GM18870 (cell line): ENCODE results near the gene TFR2.

ENCODE experiments used
- ATAC-seq: cut with Tn5 transposase; IDR thresholded peaks from one replicate; pipeline ENCODE4 v1.9.1; 2021; ENCODE audit warnings: moderate library complexity; ENCODE audit not compliant: unreplicated experiment

The TFR2 gene

DNA sequence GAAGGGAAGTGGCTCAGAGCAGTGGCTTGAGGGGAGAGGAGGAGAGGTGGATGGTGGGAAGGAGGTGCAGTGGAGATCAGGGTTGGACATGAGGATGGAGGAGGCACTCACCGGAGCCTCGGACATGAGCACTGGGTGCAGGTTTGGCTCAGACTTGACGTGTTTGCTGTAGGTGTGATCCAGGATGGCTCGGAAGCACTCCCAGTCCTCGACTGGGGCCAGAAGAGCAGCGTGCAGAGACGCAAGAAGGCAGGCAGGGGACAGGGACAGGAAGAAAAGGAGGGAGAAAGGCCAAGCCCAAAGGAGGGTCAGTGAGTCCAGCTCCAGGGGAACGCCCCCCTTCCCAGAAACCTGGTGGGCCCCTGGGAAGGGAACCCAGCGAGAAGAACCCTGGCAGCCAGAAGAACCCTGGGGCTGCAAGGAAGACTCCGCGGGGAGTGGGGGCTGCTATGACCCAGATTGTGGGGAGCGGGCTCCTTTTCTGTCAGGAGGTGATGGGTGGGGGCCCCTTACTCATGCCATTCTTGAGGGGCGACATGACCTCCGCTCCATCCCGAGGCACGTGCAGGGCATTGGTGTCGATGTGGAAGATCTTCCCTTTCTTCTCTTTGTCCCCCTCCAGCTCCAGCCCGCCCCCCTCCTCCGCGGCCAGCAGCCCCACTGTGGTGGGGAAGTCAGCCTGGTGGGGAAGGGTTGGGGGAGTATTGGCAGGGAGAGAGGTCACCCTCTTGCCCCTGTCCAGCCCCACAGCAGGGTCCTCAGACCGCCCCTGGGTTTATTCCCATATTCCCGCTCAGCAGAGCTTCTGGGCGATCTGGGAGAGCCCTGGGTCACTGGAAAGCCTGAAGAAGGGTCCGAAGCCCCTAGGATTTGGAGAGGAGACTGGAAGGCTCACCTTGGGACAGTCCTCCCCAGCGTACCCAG is 13.8 kb upstream of the TFR2 start:
- no peak for ATAC-seq

DNA sequence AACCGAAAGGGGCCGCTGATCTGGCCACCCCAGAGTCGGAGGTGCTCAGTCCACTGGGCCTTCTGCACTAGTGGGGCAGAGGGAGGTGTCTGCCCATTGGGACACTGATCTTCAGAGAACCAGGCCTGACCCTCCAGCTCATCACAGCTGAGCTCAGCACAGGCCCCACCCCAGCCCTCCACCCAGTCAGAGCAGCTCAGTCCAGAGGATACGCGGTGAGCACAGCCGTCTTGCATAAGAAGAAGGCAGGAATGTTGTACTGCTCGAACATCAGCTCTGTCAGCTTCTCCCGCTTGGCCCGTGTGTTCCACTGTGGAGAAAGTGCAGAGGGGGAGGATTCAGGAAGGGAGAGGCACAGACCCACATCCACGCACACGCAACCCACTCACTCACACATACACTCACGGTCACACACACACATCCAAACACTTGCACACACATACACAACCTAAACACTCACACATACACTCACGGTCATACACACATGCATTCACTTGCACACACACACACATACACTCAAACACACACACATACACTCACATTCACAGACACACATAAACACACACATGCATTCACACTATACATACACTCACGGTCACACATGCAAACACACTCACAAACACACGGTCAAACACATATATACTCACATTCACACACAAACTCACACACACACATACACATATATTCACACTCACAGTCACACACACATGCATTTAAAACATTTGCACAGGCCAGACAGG is 8.6 kb upstream of the TFR2 start:
- no peak for ATAC-seq

DNA sequence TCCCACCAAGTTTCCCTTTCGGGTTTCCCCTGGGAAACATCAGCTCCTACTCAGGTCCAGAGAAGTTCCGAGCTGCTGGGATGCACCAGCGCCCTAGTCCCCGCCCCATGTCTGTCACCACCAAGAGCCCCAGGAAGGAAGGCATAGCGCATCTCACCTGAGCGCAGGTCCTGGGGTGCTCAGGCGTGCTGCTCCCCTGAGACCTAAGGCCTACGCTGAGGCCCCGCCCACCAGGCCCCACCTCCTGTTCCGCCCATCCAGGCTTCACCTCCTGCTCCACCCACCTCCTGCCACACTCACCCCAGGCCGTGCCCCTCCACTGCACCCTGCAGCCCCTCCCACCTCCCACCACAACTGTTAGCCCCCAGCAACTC is 1.2 kb upstream of the TFR2 start:
- no peak for ATAC-seq

DNA sequence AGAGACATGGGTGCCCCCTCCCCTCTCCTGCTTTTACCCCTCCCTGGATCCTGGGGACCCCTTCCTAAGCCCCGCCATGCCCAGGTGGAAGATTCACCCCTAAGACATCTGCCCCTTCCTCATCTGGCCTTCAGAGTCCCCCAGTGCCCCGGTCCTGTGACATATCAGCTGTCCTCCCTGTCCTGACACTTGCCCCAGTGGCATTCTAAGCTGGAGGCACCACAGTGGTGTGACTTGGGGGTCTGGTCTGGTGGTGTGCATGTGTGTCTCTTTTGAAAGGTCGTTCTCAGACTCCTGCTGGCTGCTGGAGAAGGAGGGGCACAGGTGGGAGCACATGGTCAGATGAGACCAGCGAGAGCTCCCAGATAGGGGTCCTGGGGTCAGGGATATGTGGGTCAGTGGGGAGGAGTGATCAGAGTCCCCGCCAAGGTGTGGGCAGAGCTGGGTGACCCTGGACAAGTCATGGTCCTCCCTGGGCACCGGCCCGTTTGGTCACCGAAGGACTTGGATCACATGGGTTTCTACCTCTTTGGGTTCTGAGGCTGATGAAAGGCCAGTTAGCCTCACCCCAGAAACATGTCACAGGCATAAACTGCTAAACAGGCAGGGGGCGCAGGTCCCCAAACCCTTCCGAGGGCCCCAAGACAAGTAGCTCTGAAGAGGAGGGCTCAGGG is 645 bp upstream of the TFR2 start:
- ATAC-seq: no peak

DNA sequence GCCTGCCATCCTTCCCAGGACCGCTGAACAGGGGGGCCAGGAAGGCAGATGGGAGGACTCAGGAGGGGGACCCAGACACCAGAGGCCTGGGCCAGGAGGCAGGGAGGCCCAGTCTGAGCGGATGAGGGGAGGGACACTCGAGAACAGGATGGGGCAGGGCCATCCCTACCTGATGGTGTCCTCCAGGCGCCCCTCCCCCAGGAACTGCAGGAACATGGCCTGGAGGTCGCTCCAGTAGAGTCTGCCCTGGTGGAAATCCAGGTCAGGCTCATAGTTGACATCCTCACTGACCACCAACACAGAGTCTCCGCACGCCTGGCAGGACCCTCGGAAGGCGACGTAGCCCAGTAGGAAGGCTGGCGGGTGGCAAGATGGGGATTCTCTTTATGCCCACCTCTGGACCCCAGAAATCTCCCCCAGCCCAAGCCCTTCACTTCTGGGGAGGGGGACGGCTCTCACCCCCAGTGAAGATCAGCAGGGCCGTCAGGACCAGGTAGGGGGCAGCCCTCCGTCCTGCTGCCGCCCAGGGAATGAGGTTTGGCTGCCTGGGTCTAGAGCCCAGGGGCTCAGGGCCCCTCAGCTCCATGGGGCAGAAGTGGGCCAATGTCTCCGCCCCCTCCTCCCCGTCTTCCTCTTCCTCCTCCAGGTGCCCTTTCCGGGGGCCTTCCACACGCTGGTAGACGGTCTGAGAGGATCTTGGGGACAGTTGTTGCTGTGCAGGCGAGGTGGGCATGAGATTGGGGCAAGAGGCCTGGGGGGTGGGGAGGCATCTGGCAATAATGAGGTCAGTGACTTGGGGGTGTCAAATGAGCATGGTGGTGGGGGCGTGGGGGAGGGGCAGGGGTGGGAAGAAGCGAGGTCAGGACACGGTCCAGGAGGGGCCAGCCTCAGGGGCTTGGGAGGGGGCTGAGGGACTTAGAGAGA is 573 bp downstream of the TFR2 start:
- no peak for ATAC-seq

DNA sequence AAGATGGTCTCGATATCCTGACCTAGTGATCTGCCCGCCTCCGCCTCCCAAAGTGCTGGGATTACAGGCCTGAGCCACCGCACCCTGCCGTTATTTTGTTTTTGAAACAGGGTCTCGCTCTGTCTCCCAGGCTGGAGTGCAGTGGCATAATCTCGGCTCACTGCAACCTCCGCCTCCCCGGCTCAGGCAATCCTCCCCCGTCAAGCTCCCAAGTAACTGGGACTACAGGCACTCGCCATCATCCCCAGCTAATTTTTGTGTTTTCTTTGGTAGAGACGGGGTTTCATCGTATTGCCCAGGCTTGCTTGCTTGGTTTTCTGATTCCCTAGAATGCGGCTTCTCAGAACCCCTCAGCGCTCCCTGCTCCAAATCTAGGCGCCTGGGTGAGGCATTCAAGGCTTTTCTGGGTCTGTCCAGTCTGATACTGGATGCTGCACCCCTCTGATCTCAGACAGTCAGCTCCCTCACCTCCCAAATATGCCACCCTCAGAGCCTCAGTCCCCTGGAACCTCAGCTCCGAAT is 1.3 kb downstream of the TFR2 start:
- ATAC-seq: no peak

DNA sequence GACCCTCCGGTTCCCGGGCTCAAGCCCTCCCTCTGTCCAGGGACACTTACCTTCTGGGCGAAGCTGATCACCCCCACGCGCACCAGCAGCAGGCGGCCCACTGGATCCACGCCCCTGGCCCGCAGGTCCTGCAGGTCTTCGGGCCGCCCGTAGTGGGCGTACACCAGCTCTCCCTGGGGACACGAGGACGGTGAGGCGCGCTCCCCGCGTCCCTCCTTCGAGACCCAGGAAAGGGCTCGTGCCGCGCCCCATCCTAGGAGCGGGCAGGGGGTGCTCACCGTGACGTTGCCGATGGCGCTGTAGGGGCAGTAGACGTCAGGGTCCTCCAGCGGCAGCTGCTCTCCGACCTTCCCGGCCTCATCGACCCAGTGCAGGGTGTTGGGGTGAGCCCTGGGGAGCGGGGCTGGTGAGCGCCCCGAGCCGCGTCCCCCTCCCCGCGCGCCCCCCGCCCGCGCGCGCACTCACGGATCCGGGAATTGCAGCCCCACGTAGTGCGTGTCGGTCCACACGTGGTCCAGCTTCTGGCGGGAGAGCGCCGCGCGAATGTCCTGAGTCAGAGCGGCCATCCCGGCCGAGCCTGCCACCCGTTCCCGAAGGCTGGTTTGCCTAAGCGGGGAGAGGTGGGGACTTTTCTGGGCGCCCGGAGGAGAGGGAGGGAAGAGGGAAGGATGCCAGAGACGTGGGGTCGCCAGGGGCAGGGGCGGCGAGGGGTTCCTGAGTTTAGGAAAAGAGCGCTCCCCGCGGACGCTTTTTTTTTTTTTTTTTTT is 8.2 kb downstream of the TFR2 start:
- no peak for ATAC-seq

DNA sequence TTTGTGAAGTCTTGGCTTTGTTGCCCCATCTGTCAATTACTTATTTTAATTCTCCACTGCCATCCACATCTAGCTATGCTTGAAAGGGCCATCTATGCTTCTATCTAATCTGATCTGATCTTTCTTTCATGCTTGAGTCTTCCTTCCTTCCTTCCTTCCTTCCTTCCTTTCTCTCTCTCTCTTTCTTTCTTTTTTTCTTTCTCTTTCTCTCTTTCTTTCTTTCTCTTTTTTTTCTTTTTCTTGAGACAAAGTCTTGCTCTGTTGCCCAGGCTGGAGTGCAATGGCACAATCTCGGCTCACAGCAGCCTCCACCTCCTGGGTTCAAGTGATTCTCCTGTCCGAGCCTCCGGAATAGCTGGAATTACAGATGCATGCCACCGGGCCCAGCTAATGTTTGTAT is 11.3 kb downstream of the TFR2 start:
- ATAC-seq: no peak

DNA sequence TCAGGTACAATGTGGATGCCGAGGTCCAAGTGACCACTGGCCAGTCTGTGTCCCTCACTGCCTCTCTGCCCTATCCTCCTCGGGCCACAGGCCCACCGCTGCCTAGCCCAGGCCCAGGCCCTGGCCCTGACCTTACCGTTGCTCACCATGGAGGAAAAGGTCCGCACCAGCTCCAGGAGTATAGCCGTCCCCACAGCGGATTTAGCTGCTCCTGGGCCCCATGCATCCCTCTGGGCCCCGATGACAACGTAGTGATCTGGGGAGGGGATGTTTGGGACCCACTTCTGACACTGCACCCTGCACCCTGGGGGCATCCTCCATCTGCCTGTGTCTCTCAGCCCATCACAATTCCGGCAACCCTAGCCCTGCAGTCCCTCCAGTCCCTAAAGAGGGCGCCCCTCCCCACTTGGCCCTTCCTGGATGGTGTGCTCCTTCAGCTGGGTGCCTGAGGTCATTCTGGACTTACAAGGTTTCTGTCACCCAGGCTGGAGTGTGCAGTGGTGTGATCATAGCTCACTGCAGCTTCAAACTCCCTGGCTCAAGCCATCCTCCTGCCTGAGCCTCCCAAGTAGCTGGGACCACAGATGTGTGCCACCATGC is 12.1 kb downstream of the TFR2 start:
- ATAC-seq: no peak

DNA sequence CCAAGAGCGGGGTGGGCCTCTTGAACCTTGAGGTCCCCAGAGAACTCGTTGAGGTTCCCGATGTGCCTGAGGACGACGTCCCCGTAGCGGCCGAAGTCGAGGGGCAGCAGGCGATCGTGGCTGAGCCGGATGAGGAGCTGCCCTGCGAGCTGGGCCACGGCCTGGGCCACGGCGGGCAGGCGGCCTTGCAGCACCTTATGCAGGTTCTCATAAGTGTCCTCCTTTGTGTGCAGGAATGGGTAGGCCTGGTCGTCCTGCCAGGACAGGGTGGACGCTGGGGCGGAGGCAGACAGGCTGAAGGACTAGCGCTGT is 14.2 kb downstream of the TFR2 start:
- ATAC-seq: no peak

DNA sequence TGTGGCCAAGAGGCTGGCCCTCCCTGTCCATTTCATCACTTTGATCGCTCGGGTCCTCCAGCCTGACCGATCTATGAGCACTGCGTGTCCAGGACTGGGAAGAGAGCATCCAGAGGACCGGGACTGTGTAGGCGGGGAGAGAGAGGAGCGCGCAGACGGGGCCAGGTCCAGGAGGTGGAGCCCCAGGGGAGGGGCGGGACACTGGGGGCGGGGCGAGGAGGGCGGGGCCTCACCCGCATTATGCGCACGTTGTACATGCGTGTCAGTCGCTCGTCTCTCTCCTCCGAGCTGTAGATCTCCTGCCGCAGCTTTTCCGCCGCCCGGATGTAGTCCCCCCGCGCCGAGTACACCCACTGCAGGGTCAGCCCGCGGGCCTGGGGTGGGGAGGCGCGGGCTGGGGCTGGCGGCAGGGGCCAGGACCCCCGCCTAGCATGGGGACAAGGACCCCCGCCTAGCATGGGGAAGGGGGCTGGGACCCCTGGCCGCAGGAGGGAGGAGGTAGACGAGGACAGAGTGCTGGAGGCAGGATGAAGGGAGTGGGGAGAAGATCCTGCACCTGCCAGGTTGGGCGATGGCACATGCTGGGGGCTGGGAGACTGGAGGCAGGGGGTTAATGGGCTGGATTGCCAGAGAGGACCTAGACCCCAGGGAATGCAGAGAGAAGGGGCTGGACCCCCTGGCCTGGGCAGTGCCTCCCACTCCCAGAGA is 14.7 kb downstream of the TFR2 start:
- no peak for ATAC-seq

DNA sequence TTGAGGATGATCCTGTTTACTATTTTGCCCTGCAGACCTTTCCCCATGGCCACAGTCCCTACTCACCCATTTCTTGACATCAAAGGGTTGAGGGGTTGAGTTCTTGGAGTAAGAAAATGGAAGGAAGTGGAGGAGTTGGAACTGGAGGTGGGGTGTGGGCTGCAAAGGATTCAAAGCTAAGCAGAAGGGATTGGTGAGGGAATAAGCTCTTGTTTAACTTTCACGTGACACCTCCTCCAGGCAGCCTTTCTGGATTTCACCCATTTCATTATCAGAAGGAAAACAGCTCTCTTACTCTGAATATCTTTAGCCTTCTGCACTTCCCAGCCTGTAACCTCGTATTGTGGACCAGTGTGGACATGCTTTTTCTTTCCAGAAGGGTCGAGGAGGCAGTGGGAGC is 15.3 kb downstream of the TFR2 start:
- ATAC-seq: no peak

DNA sequence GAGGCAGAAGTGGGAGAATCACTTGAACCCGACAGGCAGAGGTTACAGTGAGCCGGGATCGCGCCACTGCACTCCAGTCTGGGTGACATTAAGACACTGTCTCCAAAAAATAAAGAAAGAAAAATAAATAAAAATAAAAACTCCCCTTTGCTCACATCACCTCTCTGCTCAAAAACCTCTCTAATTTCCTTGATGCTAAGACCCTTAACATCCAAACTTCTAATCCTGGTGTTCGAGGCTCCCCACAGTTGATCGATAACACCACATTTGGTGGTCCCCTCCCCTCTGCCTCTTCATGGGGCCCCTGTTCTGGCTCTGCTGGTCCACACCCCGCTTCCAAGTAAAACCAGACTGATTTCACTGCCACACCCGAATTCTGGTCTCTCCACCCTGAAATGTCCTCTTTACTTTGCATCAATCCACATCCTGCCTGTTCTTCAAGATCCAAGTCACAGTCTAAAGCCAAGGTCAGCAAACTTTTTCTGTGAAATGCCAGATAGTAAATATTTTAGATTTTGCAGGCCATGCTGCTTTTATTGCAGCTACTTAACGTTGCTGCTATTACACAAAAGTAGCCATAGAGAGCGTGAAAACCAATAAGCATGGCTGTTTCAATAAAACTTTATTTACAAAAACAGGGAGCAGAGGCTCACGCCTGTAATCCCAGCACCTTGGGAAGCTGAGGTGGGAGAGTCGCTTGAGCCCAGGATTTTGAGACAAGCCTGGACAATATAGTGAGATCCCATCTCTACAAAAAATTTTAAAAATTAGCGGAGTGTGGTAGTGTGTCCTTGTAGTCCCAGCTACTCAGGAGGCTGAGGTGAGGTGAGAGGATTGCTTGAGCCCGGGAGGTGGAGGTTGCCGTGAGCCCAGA is 17.2 kb downstream of the TFR2 start:
- no peak for ATAC-seq

DNA sequence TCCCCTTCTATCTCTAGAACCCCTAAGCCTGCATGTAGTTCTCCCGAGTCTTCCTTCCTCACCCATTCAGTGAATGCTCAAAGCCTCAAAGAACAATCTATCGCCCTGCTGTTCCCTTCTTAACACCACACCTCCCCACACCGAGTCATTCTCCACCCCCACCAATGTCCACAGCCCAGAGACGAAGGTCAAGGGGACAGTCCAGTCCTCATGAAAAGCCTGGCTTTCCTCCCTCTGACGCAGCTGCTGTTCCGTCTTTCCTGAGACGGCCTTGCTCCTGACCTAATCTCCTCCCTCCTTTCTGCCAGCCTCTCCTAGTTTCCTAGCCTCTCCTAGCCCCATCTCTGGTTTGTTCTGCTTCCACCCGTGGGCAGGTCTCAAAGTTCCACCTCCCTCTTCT is 19.8 kb downstream of the TFR2 start:
- ATAC-seq: no peak

DNA sequence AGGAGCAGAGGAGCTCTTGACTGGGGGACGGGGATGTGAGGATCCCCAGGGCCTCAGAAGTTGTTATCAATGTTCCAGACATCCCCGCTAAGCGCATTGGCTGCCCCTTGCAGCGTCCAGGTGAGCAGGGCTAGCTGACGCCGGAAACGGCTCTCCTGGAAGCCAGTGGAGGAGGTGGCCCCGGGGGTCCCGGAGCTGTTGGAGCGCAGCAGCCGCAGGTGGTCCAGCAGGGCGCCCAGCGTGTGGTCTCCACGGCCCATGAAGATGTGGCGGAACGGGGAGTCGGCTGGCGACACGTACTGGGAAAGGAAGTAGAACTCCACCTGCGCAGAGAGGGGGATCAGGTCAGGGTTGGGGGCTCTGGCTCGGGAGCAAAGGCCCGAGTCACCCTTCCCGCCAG is 20.5 kb downstream of the TFR2 start:
- no peak for ATAC-seq

DNA sequence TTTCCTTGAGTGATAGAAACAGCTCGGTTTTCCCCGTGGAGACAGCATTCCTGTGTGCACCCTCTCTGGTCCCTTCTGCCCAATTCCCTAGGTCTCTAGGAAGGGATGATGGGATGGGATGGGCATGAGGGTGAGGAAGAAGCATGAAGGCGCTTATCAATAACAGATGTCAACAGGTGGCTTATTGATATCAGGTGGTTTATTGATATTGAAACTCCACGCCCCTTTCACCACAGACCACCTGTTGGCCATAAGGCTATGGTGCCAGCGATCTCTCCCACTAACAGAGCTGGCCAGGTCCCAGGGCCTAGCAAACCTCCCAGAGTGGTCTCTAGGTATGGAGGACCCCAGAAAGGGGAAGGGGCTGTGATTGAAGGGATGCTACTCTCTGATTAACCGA is 21.1 kb downstream of the TFR2 start:
- ATAC-seq: no peak

DNA sequence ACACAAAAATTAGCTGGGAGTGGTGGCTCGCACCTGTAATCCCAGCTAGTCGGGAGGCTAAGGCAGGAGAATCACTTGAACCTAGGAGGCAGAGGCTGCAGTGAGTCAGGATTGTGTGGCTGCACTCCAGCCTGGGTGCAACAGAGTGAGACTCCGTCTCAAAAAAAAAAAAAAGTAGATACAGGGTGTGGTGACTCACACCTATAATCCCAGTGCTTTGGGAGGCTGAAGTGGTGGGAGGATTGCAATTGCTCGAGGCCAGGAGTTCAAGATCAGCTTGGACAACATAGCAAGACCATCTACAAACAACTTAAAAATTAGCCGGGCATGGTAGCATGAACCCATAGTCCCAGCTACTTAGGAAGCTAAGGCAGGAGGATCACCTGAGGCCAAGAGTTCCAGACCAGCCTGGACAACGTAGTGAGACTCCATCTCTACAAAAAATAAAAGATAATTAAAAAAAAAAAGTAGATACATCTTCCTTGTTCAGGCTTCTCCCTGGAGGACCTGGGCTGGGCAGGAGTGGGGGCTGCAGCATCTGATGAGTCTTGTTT is 27.0 kb downstream of the TFR2 start:
- no peak for ATAC-seq
